Kidney (tissue), 14 donors: ENCODE results near the gene RBM39. TPM values are rescaled to one million over a fixed set of nuclear protein-coding genes. Genes with fewer than 3 reads are reported as not detected.

Source experiments
- DNase-seq, 5 donors: peaks; one replicate each; pipeline ENCODE4 v3.0.0-alpha.2; 2013 to 2020
- FAIRE-seq: peaks from 2 replicates; lab custom pipeline; 2012; peaks lifted over from hg19 to GRCh38; lab: Jason Lieb, UNC
- H3K27ac ChIP-seq, 2 donors: one replicate each; pipeline ENCODE4 v1.7.0; 2013; ENCODE audit warnings: low read depth in 2 of 2, low read length in 2 of 2, inconsistent platforms in 1 of 2
- H3K27me3 ChIP-seq: one replicate; pipeline ENCODE4 v1.7.1; 2013; ENCODE audit warnings: low read length, inconsistent platforms; ENCODE audit not compliant: control insufficient read depth, insufficient read depth
- H3K36me3 ChIP-seq, 3 donors: one replicate each; pipeline versions ENCODE4 v1.7.0 to v1.7.1; 2013; ENCODE audit warnings: low read length in 3 of 3, control low read depth in 1 of 3, inconsistent platforms in 1 of 3; ENCODE audit not compliant: insufficient read depth in 3 of 3, control insufficient read depth in 2 of 3
- H3K4me1 ChIP-seq, 3 donors: one replicate each; pipeline versions ENCODE4 v1.7.0 to v1.7.1; 2013; ENCODE audit warnings: low read length in 3 of 3, inconsistent platforms in 1 of 3, low read depth in 1 of 3; ENCODE audit not compliant: control insufficient read depth in 2 of 3, insufficient read depth in 2 of 3
- H3K4me3 ChIP-seq, 3 donors: one replicate each; pipeline versions ENCODE4 v1.7.0 to v1.8.1; 2013; ENCODE audit warnings: low read length in 3 of 3, control low read depth in 1 of 3, inconsistent platforms in 1 of 3
- H3K9ac ChIP-seq, 3 donors: one replicate each; pipeline versions ENCODE4 v1.7.0 to v1.7.1; 2013; ENCODE audit warnings: low read length in 3 of 3, control low read depth in 1 of 3, inconsistent platforms in 1 of 3
- H3K9me3 ChIP-seq, 3 donors: one replicate each; pipeline versions ENCODE4 v1.7.0 to v1.7.1; 2013; ENCODE audit warnings: low read length in 3 of 3, control low read depth in 1 of 3, inconsistent platforms in 1 of 3; ENCODE audit not compliant: control insufficient read depth in 2 of 3, insufficient read depth in 1 of 3
- CTCF ChIP-seq: IDR thresholded peaks from 3 replicates; pipeline ENCODE4 v1.5.1; 2012; ENCODE audit warnings: mild to moderate bottlenecking, moderate library complexity, borderline replicate concordance; ENCODE audit not compliant: insufficient read depth; ENCODE audit errors: extremely low read depth
- intact Hi-C: fragments of 100-400 bp; cut with DNase I; formaldehyde crosslinking; loops from one replicate; pipeline ENCODE4 v1.11.1; 2022
- polyA plus RNA-seq: library from polyadenylated mRNA; stranded (reverse); fragments of 350-450 nt; fragmentation: Illumina TruSeq; extraction: RNeasy Lipid Tissue Mini Kit (QIAGEN cat#74804); gene quantifications from one replicate; pipeline ENCODE4 v1.2.3, GENCODE V29; 2014; ENCODE audit warnings: low read depth, low replicate concordance; ENCODE audit not compliant: insufficient read depth
- total RNA-seq: library from RNA; stranded (reverse); fragmentation: NEBNext Ultra II Directional; extraction: Animal tissue kit (Norgen Biotek cat#: 25700); gene quantifications from one replicate; pipeline ENCODE4 v1.2.1, GENCODE V29; 2021
- donor health status: control.
- donor health status: control.
- donor health status: control.
- donor health status: control.
- donor health status: control.
- donor health status: DM: yes; HTN: yes; CAD: no.
- donor health status: Normal renal cell carcinoma (clear cell type).

RBM39 gene
- total and polyA plus RNA-seq, 2 donors from 2014 or later: 148 to 304 TPM

GRCh38 chr20:35697696-35698297 is 44.3 kb downstream of the RBM39 start:
- no peak for FAIRE-seq
- DNase-seq: no peak
- peaks cover 0 to 14% (median 12%) of the 10 kb centered on the region in 3 donors for H3K36me3 ChIP-seq
- peak overlapping the region in 1 of 3 donors; percentile 33 for H3K9ac ChIP-seq
- intact Hi-C loops: no loop called here
- H3K9me3 ChIP-seq: no peaks in the 10 kb centered on the region
- H3K27me3 ChIP-seq: no peaks in the 10 kb centered on the region
- peak overlapping the region in 2 of 3 donors; percentile 96 to 98 for H3K4me3 ChIP-seq
- no peak overlapping the region for H3K27ac ChIP-seq
- no peak for TF ChIP-seq CTCF
- H3K4me1 ChIP-seq: peaks cover 2 to 18% (median 15%) of the 10 kb centered on the region in 3 donors

GRCh38 chr20:35695978-35696377 is 46.1 kb downstream of the RBM39 start:
- peaks cover 2 to 18% (median 15%) of the 10 kb centered on the region in 3 donors for H3K4me1 ChIP-seq
- TF ChIP-seq CTCF: no peak
- intact Hi-C loops: no loop called here
- no peak overlapping the region for H3K27ac ChIP-seq
- no peak for FAIRE-seq
- no peaks in the 10 kb centered on the region for H3K9me3 ChIP-seq
- H3K9ac ChIP-seq: no peak overlapping the region
- no peak for DNase-seq
- H3K27me3 ChIP-seq: no peaks in the 10 kb centered on the region
- no peak overlapping the region for H3K4me3 ChIP-seq
- peaks cover 0 to 8% (median 5%) of the 10 kb centered on the region in 3 donors for H3K36me3 ChIP-seq

GRCh38 chr20:35695245-35695749 is 46.8 kb downstream of the RBM39 start:
- Histone ChIP-seq H3K27ac (no peak overlapping the region), H3K4me1 (peaks cover 2 to 16% (median 14%) of the 10 kb centered on the region in 3 donors), H3K36me3 (peaks cover 0 to 11% (median 6%) of the 10 kb centered on the region in 3 donors), H3K9me3 (no peaks in the 10 kb centered on the region), H3K9ac (no peak overlapping the region), H3K4me3 (no peak overlapping the region), H3K27me3 (no peaks in the 10 kb centered on the region)
- TF ChIP-seq CTCF: no peak
- intact Hi-C loops: no loop called here
- DNase-seq (no peak), FAIRE-seq (no peak)
